H9 (cell line): ENCODE data around the gene RFC4. TPM values are rescaled to one million over a fixed set of nuclear protein-coding genes. Genes with fewer than 3 reads are reported as not detected.
A peak's percentile ranks its signal among the peaks of the same experiment; 100 is the strongest.

Experiments used
- DNase-seq: peaks from one replicate; pipeline ENCODE4 v3.0.0-alpha.2; 2017
- H2AFZ ChIP-seq: one replicate; pipeline ENCODE4 v1.6.1; 2013; ENCODE audit warnings: mild to moderate bottlenecking, low read length, control low read depth, moderate library complexity
- H2AK5ac ChIP-seq: 2 replicates; pipeline ENCODE4 v1.6.1; 2013; ENCODE audit warnings: low read length, control low read depth, mixed read lengths; ENCODE audit not compliant: insufficient read length
- H2BK120ac ChIP-seq: one replicate; pipeline ENCODE4 v1.6.1; 2013; ENCODE audit warnings: low read depth, mild to moderate bottlenecking, low read length, control low read depth, inconsistent platforms; ENCODE audit not compliant: poor library complexity, severe bottlenecking
- H2BK12ac ChIP-seq: 2 replicates; pipeline ENCODE4 v1.6.1; 2013; ENCODE audit warnings: low read length, control low read depth, mixed read lengths, low read depth; ENCODE audit not compliant: insufficient read length
- H2BK15ac ChIP-seq: 2 replicates; pipeline ENCODE4 v1.6.1; 2013; ENCODE audit warnings: low read depth, low read length, control low read depth
- H2BK20ac ChIP-seq: one replicate; pipeline ENCODE4 v1.6.1; 2013; ENCODE audit warnings: low read depth, mild to moderate bottlenecking, low read length, control low read depth, inconsistent platforms; ENCODE audit not compliant: poor library complexity, severe bottlenecking
- H2BK5ac ChIP-seq: 2 replicates; pipeline ENCODE4 v1.6.1; 2013; ENCODE audit warnings: low read length, control low read depth, mixed read lengths; ENCODE audit not compliant: insufficient read length
- H3K14ac ChIP-seq: 2 replicates; pipeline ENCODE4 v1.6.1; 2013; ENCODE audit warnings: low read length, control low read depth; ENCODE audit not compliant: insufficient read depth
- H3K18ac ChIP-seq: 2 replicates; pipeline ENCODE4 v1.6.1; 2013; ENCODE audit warnings: low read depth, mild to moderate bottlenecking, mixed read lengths, low read length, control low read depth; ENCODE audit not compliant: insufficient read length
- H3K23ac ChIP-seq: 2 replicates; pipeline ENCODE4 v1.6.1; 2013; ENCODE audit warnings: low read length, control low read depth, mixed read lengths, low read depth; ENCODE audit not compliant: insufficient read length
- H3K23me2 ChIP-seq: 2 replicates; pipeline ENCODE4 v1.6.1; 2013; ENCODE audit warnings: low read depth, mild to moderate bottlenecking, mixed read lengths, low read length, control low read depth; ENCODE audit not compliant: insufficient read length, poor library complexity, severe bottlenecking
- H3K27ac ChIP-seq: 2 replicates; pipeline ENCODE4 v1.5.1; 2013; ENCODE audit warnings: low read length, control low read depth, mixed read lengths, low read depth; ENCODE audit not compliant: insufficient read length
- H3K27me3 ChIP-seq: 2 replicates; pipeline ENCODE4 v1.6.1; 2013; ENCODE audit warnings: low read length, control low read depth, inconsistent platforms; ENCODE audit not compliant: insufficient read depth
- H3K4ac ChIP-seq: 2 replicates; pipeline ENCODE4 v1.6.1; 2013; ENCODE audit warnings: low read depth, mild to moderate bottlenecking, control low read depth, inconsistent platforms, low read length, moderate library complexity
- H3K4me1 ChIP-seq: 2 replicates; pipeline ENCODE4 v1.6.1; 2013; ENCODE audit warnings: low read length, control low read depth, inconsistent platforms; ENCODE audit not compliant: insufficient read depth
- H3K4me2 ChIP-seq: 2 replicates; pipeline ENCODE4 v1.6.1; 2013; ENCODE audit warnings: low read length, control low read depth, mixed read lengths; ENCODE audit not compliant: insufficient read length, insufficient read depth
- H3K56ac ChIP-seq: 2 replicates; pipeline ENCODE4 v1.6.1; 2013; ENCODE audit warnings: low read depth, mild to moderate bottlenecking, mixed read lengths, low read length, control low read depth; ENCODE audit not compliant: insufficient read length
- H3K79me1 ChIP-seq: 2 replicates; pipeline ENCODE4 v1.6.1; 2013; ENCODE audit warnings: low read depth, mild to moderate bottlenecking, moderate library complexity, low read length, control low read depth, inconsistent platforms; ENCODE audit not compliant: insufficient read depth, poor library complexity, severe bottlenecking
- H3K79me2 ChIP-seq: 2 replicates; pipeline ENCODE4 v1.6.1; 2013; ENCODE audit warnings: low read length, control low read depth, inconsistent platforms; ENCODE audit not compliant: insufficient read depth
- H3K9ac ChIP-seq: 2 replicates; pipeline ENCODE4 v1.6.1; 2013; ENCODE audit warnings: low read length, control low read depth, mixed read lengths; ENCODE audit not compliant: insufficient read length; ENCODE audit errors: extremely low read depth
- H3K9me3 ChIP-seq: one replicate; pipeline ENCODE4 v1.6.1; 2013; ENCODE audit warnings: low read depth, low read length, inconsistent platforms; ENCODE audit not compliant: control insufficient read depth
- H3T11ph ChIP-seq: one replicate; pipeline ENCODE4 v1.6.1; 2013; ENCODE audit warnings: mild to moderate bottlenecking, low read length, control low read depth, inconsistent platforms
- H4K20me1 ChIP-seq: one replicate; pipeline ENCODE4 v1.6.1; 2013; ENCODE audit not compliant: control insufficient read depth, insufficient read length, insufficient read depth
- H4K5ac ChIP-seq: 2 replicates; pipeline ENCODE4 v1.6.1; 2013; ENCODE audit warnings: low read depth, mild to moderate bottlenecking, mixed read lengths, low read length, control low read depth; ENCODE audit not compliant: insufficient read length
- H4K8ac ChIP-seq: replicated peaks from 2 replicates; pipeline ENCODE4 v1.6.1; 2013; ENCODE audit warnings: low read length, control low read depth, mixed read lengths, low read depth; ENCODE audit not compliant: insufficient read length
- H4K91ac ChIP-seq: 2 replicates; pipeline ENCODE4 v1.6.1; 2013; ENCODE audit warnings: low read depth, mild to moderate bottlenecking, moderate library complexity, mixed read lengths, low read length, control low read depth; ENCODE audit not compliant: insufficient read length
- H3K27ac Mint-ChIP-seq, 3 experiments: 2 replicates in 2 of 3; 3 replicates in 1 of 3; pipeline ENCODE4 v1.8.0; 2020 to 2021; ENCODE audit warnings: mixed read lengths in 3 of 3, mild to moderate bottlenecking in 1 of 3, moderate library complexity in 1 of 3
- H3K27me3 Mint-ChIP-seq: 2 replicates; pipeline ENCODE4 v1.8.0; 2021; ENCODE audit warnings: low read depth, mild to moderate bottlenecking, moderate library complexity, mixed read lengths
- H3K36me3 Mint-ChIP-seq, 3 experiments: 2 replicates in 2 of 3; 3 replicates in 1 of 3; pipeline ENCODE4 v1.8.0; 2020 to 2021; ENCODE audit warnings: low read depth in 3 of 3, mixed read lengths in 3 of 3; ENCODE audit not compliant: insufficient read depth in 1 of 3
- H3K4me1 Mint-ChIP-seq, 2 experiments: 2 replicates each; pipeline ENCODE4 v1.8.0; 2020; ENCODE audit warnings: mixed read lengths in 2 of 2
- H3K4me3 Mint-ChIP-seq, 2 experiments: 2 replicates in 1 of 2; 3 replicates in 1 of 2; pipeline ENCODE4 v1.8.0; 2020 to 2021; ENCODE audit warnings: mild to moderate bottlenecking in 2 of 2, mixed read lengths in 2 of 2, moderate library complexity in 1 of 2
- H3K9me3 Mint-ChIP-seq, 2 experiments: 2 replicates in 1 of 2; 3 replicates in 1 of 2; pipeline ENCODE4 v1.8.0; 2020; ENCODE audit warnings: mild to moderate bottlenecking in 2 of 2, mixed read lengths in 2 of 2, moderate library complexity in 1 of 2
- WGBS: extraction: QIAGEN DNeasy Blood & Tissue Kit; methylation state at CpG from one replicate; pipeline ENCODE4 v1.1.7; 2013; ENCODE audit warnings: missing lambda C conversion rate, low lambda C conversion rate, mixed read lengths; ENCODE audit not compliant: insufficient read length; ENCODE audit errors: extremely low coverage; 5-methylcytosine and 5-hydroxymethylcytosine counted together
- total RNA-seq: library from RNA; stranded (reverse); gene quantifications from 2 replicates; pipeline ENCODE4 v1.2.1, GENCODE V29; 2021
- TF ChIP-seq, protein P1 (sequence below): fragments of 200-600 bp; sonication (generic); conservative IDR thresholded peaks from 3 replicates; pipeline ENCODE4 v1.8.0; 2021; ENCODE audit warnings: antibody characterized with exemption, mild to moderate bottlenecking

Gene RFC4
- total RNA-seq, 1 experiment from 2014 or later = 108 TPM

DNA sequence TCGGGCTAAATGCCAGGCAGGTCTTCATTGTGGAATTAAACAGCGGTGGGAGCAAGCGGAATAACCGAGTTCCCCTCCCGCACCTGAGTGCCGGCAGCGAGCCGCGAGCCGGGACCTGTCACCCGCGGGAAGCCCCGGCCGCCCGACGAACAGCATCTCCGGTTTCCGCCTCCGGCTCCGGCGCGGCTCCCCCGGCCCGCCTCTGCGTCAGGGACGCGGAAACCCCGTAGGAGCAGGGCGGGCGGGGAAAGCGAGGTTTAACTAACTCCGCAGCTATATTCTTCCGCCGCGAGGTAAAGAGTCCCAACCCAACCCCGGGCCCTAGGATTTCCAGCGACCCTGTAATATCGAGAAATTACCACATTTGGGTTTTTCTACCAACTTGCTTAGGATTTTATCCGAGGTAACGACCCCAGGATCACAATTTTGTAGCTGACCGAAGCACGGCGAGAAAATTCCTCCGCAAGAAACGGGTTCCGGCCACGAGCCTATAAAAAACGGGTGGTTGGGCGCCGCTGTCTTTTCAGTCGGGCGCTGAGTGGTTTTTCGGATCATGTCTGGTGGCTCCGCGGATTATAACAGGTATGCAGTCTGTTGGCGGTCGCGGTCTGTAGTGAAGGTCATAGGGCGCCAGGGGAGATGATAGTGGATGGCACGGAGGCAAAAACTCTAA is 23.1 kb downstream of the RFC4 start, which contains the start of gene EIF4A2:
TSS of gene EIF4A2 (plus strand) at position 520 of the 673 bp plus-strand sequence. CDS start at position 554, 34 bp downstream.
- peak within 1 kb of the TSS; percentile 97 for H3K18ac ChIP-seq
- no peak within 1 kb of the TSS for H4K91ac ChIP-seq
- WGBS = no CpG with 5 or more reads among the region's 60 CpGs
- TF ChIP-seq, protein P1, sequence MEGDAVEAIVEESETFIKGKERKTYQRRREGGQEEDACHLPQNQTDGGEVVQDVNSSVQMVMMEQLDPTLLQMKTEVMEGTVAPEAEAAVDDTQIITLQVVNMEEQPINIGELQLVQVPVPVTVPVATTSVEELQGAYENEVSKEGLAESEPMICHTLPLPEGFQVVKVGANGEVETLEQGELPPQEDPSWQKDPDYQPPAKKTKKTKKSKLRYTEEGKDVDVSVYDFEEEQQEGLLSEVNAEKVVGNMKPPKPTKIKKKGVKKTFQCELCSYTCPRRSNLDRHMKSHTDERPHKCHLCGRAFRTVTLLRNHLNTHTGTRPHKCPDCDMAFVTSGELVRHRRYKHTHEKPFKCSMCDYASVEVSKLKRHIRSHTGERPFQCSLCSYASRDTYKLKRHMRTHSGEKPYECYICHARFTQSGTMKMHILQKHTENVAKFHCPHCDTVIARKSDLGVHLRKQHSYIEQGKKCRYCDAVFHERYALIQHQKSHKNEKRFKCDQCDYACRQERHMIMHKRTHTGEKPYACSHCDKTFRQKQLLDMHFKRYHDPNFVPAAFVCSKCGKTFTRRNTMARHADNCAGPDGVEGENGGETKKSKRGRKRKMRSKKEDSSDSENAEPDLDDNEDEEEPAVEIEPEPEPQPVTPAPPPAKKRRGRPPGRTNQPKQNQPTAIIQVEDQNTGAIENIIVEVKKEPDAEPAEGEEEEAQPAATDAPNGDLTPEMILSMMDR = no peak
- peak within 1 kb of the TSS; percentile 96; the same call in 1 of the 2 replicates for H3K14ac ChIP-seq
- H3K56ac ChIP-seq = peak within 1 kb of the TSS; percentile 51
- no peak within 1 kb of the TSS for H2BK5ac ChIP-seq
- H3K79me1 ChIP-seq = no peaks in the 10 kb centered on the region
- peaks cover 19 to 29% of the 10 kb centered on the region in 2 experiments for H3K4me1 Mint-ChIP-seq
- H2BK15ac ChIP-seq = no peak within 1 kb of the TSS
- peak; percentile 83 for DNase-seq
- H3K27ac Mint-ChIP-seq = peak within 1 kb of the TSS; percentile 99 to 100 (median 100)
- peak within 1 kb of the TSS; percentile 97 for H2BK120ac ChIP-seq
- peak within 1 kb of the TSS; percentile 93 for H3K4me2 ChIP-seq
- no peaks in the 10 kb centered on the region for H3K9me3 ChIP-seq
- peaks cover 20% of the 10 kb centered on the region; the same call in 1 of the 2 replicates for H3K79me2 ChIP-seq
- peak within 1 kb of the TSS; percentile 65 for H3K27ac ChIP-seq
- H3K27me3 Mint-ChIP-seq = peaks cover 10% of the 10 kb centered on the region
- H3K4me1 ChIP-seq = no peaks in the 10 kb centered on the region
- H3K9ac ChIP-seq = peak within 1 kb of the TSS; percentile 99
- no peak within 1 kb of the TSS for H2AK5ac ChIP-seq
- H4K5ac ChIP-seq = peak within 1 kb of the TSS; percentile 6
- H3T11ph ChIP-seq = no peak within 1 kb of the TSS
- H4K20me1 ChIP-seq = no peaks in the 10 kb centered on the region
- H3K27me3 ChIP-seq = no peaks in the 10 kb centered on the region
- H3K23ac ChIP-seq = no peak within 1 kb of the TSS
- no peak within 1 kb of the TSS for H2BK12ac ChIP-seq
- H3K4ac ChIP-seq = no peak within 1 kb of the TSS
- peaks cover 6% of the 10 kb centered on the region for H3K23me2 ChIP-seq
- no peak within 1 kb of the TSS for H2AFZ ChIP-seq
- H3K36me3 Mint-ChIP-seq = peaks cover 45 to 50% (median 48%) of the 10 kb centered on the region in 3 experiments
- no peak within 1 kb of the TSS for H4K8ac ChIP-seq
- peaks cover 11% of the 10 kb centered on the region in 2 experiments for H3K9me3 Mint-ChIP-seq
- no peak within 1 kb of the TSS for H2BK20ac ChIP-seq
- H3K4me3 Mint-ChIP-seq = peak within 1 kb of the TSS; percentile 99
